OCI-M2 (cell line): ENCODE measurements around the gene SIPA1L3.

Experiments used
- DNase-seq: peaks from one replicate; lab custom pipeline; 2025; ENCODE audit not compliant: unreplicated experiment; lab: John Stamatoyannopoulos, UW

Gene SIPA1L3

DNA sequence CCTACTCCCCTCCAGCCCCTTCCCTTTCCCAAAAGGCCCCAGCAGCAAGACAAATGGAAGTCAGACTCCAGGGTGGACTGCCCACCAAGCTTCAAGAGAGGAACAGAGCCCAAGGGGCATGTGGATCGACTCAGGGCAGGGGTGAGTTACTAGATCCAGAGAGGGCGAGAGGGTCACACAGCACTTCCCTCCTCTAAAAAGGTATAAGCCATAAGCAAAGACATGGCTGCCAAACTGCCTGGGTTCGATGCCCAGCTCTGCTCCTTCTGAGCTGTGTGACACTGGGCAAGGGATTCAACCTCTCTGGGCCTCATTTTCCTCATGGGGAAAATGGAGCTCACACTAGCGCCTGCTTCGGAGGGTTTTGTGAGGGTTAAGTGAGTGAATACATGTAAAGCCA lies 345.4 kb downstream of the SIPA1L3 start:
- DNase-seq: no peak

DNA sequence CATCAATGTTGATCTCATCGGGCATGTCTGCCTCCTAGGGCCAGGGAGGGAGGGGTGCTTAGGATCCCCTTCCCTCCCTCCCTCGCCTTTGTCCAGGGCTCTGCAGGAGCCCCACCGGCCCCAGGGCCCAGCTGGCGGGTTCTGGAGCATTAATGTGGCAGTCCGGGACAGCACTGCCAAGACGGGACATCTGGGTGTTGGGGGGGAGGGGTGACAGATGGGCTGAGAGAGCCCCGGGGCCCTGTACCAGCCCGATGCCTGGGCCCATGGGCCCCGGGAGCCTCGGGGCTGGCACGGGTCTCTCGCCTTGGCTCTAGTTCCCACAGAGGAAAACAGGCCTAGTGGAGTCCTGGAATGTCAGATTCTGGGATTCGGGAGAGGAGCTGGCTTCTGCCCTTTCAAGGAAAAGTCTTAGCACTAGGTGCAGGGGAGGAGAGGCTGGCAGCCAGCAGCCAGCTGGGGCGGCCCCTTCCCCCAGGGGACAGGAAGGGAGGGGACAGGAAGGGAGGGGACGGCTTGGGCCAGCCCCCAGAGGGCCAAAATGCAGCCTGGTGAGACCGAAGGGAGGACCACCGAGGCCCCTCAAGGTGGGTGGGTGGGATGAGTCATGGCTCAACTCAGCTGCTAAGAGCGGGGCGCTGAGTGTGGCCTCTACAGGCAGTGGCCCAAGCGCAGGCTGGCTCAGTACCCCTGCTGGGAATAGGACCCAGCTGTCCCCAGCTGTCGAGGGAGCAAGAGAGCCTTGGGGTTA lies 346.1 kb downstream of the SIPA1L3 start:
- no peak for DNase-seq

GRCh38 chr19:38253788-38254187 lies 346.8 kb downstream of the SIPA1L3 start:
- DNase-seq: no peak

GRCh38 chr19:38255383-38256014 lies 348.5 kb downstream of the SIPA1L3 start:
- no peak for DNase-seq
